Endothelial cell (in vitro differentiated cells): ENCODE results near the gene DPPA5. TPM values are rescaled to one million over a fixed set of nuclear protein-coding genes. Genes with fewer than 3 reads are reported as not detected.

Experiments
- DNase-seq: peaks from one replicate; pipeline ENCODE4 v3.0.0; 2021; ENCODE audit warnings: low spot score
- H3K27ac Mint-ChIP-seq: one replicate; pipeline ENCODE4 v1.8.0; 2021; ENCODE audit warnings: mixed read lengths, inconsistent platforms; ENCODE audit not compliant: unreplicated experiment
- H3K27me3 Mint-ChIP-seq: one replicate; pipeline ENCODE4 v1.8.0; 2021; ENCODE audit warnings: mild to moderate bottlenecking, moderate library complexity, mixed read lengths, inconsistent platforms; ENCODE audit not compliant: unreplicated experiment
- H3K36me3 Mint-ChIP-seq: one replicate; pipeline ENCODE4 v1.8.0; 2021; ENCODE audit warnings: mild to moderate bottlenecking, low read depth, mixed read lengths, inconsistent platforms; ENCODE audit not compliant: unreplicated experiment
- H3K4me1 Mint-ChIP-seq: one replicate; pipeline ENCODE4 v1.8.0; 2021; ENCODE audit warnings: mild to moderate bottlenecking, mixed read lengths, inconsistent platforms; ENCODE audit not compliant: unreplicated experiment
- H3K4me3 Mint-ChIP-seq: one replicate; pipeline ENCODE4 v1.8.0; 2021; ENCODE audit warnings: mild to moderate bottlenecking, mixed read lengths, inconsistent platforms; ENCODE audit not compliant: unreplicated experiment
- H3K9me3 Mint-ChIP-seq: one replicate; pipeline ENCODE4 v1.8.0; 2021; ENCODE audit warnings: mixed read lengths, inconsistent platforms; ENCODE audit not compliant: unreplicated experiment
- long read RNA-seq: library from polyadenylated mRNA; unstranded; transcript quantifications from one replicate; pipeline ENCODE4 v2.0.0, GENCODE V29; 2020; ENCODE audit not compliant: unreplicated experiment
- total RNA-seq: library from RNA; stranded (reverse); fragmentation: NEBNext Ultra II Directional; extraction: Animal tissue kit (Norgen Biotek cat#: 25700); gene quantifications from one replicate; pipeline ENCODE4 v1.2.1, GENCODE V29; 2021; ENCODE audit not compliant: unreplicated experiment
- TF ChIP-seq, protein P1 (sequence below): fragments of 200-600 bp; sonication (generic); IDR thresholded peaks from one replicate; pipeline ENCODE4 v1.5.0; 2021; ENCODE audit warnings: antibody characterized with exemption; ENCODE audit not compliant: unreplicated experiment

The DPPA5 gene, protein sequence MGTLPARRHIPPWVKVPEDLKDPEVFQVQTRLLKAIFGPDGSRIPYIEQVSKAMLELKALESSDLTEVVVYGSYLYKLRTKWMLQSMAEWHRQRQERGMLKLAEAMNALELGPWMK
- total RNA-seq: not detected
- long read RNA-seq: 0 reads

DNA sequence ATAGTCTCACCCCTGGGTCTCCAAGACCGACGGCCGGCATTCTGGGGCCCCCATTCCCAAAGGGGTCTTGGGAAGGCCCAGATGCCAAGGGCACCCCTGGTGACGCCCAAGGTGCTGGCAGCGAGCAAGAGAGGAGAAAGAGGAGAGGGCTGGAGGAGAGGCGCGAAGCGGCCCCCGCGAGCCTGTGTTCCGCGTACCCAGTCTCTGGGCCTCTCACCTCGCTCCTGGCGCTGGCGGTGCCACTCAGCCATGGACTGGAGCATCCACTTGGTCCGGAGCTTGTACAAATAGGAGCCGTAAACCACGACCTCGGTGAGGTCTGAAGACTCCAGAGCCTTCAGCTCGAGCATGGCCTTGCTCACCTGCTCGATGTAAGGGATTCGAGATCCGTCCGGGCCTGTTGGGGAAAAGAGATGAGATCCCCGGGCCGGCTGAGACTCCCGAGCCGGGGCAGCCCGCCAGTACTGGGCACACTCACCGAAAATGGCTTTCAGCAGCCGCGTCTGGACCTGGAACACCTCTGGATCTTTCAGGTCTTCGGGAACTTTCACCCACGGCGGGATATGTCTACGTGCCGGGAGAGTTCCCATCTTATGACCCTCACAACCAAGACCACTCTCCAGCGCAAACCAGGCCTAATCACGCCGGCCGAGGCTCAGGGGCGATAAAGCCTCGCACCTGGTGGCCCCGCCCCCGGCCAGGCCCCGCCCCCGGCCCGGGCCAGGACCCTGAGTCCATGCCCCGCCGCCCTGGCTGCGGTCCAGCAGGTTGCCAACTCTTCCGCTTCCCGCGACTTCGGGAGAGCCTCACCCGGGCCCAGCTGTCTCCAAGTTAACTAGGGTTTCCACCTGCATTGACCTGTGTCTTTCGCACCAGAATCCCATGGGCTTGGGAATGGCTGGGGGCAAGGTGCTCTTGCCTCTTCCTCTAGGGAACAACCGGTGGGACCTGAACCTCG is at the start of gene DPPA5:
TSS of gene DPPA5 (minus strand) at position 641 of the 958 bp plus-strand sequence. CDS start at position 590, 51 bp downstream.
- DNase-seq: no peak
- peak within 1 kb of the TSS; percentile 24 for H3K27ac Mint-ChIP-seq
- TF ChIP-seq, protein P1, sequence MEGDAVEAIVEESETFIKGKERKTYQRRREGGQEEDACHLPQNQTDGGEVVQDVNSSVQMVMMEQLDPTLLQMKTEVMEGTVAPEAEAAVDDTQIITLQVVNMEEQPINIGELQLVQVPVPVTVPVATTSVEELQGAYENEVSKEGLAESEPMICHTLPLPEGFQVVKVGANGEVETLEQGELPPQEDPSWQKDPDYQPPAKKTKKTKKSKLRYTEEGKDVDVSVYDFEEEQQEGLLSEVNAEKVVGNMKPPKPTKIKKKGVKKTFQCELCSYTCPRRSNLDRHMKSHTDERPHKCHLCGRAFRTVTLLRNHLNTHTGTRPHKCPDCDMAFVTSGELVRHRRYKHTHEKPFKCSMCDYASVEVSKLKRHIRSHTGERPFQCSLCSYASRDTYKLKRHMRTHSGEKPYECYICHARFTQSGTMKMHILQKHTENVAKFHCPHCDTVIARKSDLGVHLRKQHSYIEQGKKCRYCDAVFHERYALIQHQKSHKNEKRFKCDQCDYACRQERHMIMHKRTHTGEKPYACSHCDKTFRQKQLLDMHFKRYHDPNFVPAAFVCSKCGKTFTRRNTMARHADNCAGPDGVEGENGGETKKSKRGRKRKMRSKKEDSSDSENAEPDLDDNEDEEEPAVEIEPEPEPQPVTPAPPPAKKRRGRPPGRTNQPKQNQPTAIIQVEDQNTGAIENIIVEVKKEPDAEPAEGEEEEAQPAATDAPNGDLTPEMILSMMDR: no peak
- H3K9me3 Mint-ChIP-seq: no peaks in the 10 kb centered on the region
- peaks cover 2% of the 10 kb centered on the region for H3K36me3 Mint-ChIP-seq
- no peak within 1 kb of the TSS for H3K4me3 Mint-ChIP-seq
- no peaks in the 10 kb centered on the region for H3K27me3 Mint-ChIP-seq
- peaks cover 5% of the 10 kb centered on the region for H3K4me1 Mint-ChIP-seq

GRCh38 chr6:73400656-73401055 is 46.6 kb upstream of the DPPA5 start:
- Mint-ChIP-seq H3K9me3 (no peaks in the 10 kb centered on the region), H3K27me3 (no peaks in the 10 kb centered on the region)

GRCh38 chr6:73395875-73396274 is 41.8 kb upstream of the DPPA5 start:
- DNase-seq: no peak
- TF ChIP-seq, protein P1: no peak
- Mint-ChIP-seq H3K27me3 (no peaks in the 10 kb centered on the region), H3K4me3 (no peak overlapping the region), H3K36me3 (no peaks in the 10 kb centered on the region), H3K27ac (no peak overlapping the region), H3K9me3 (no peaks in the 10 kb centered on the region), H3K4me1 (peaks cover 11% of the 10 kb centered on the region)

More at GRCh38 chr6:73400656-73401055, 46.6 kb upstream of the DPPA5 start:
- TF ChIP-seq, protein P1: no peak
- Mint-ChIP-seq H3K27ac (no peak overlapping the region), H3K4me1 (peaks cover 3% of the 10 kb centered on the region), H3K4me3 (no peak overlapping the region), H3K36me3 (no peaks in the 10 kb centered on the region)
- DNase-seq: no peak

DNA sequence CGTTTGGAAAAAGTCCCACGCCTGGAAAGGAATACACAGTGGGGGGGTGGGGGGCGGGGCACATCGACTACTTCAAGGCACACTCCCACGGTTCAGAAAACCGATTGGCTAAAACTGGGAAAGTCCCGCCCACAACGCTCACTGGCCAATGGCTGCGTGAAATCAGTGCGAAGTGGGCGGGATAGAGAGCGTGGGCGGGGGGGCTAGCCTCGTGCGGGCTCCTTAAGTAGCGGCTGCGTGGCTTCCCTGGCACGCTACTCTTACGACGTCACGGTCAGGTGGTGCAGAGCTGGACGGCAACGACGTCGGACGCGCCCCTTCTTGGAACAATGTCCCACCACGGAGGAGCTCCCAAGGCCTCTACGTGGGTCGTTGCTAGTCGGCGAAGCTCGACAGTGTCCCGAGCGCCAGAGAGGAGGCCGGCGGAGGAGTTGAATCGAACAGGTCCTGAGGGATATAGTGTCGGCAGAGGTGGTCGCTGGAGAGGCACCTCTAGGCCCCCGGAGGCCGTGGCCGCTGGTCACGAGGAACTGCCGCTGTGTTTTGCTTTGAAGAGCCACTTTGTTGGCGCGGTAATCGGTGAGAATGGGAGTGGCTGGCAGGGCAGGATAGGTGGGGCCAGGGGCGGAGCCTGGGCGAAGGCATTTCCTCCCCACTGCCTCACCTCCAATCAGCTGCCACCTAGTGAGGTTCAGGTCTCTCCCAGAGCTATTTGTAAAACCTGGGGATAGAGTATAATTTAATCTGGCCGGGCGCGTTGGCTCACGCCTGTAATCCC is 40.7 kb upstream of the DPPA5 start, which contains the start of gene DDX43:
TSS of gene DDX43 (plus strand) at position 252 of the 778 bp plus-strand sequence. CDS start at position 330, 78 bp downstream.
- DNase-seq: no peak
- Mint-ChIP-seq H3K4me1 (peaks cover 11% of the 10 kb centered on the region), H3K9me3 (no peaks in the 10 kb centered on the region), H3K27ac (no peak within 1 kb of the TSS), H3K36me3 (no peaks in the 10 kb centered on the region), H3K4me3 (no peak within 1 kb of the TSS), H3K27me3 (no peaks in the 10 kb centered on the region)
- TF ChIP-seq, protein P1: no peak
